Measurements from ENCODE around the gene TLK1. TPM values are rescaled to one million over a fixed set of nuclear protein-coding genes. Genes with fewer than 3 reads are reported as not detected.

The TLK1 gene
- total and polyA plus RNA-seq, 10 of the 15 experiments (the other 5 are each of a cell fraction or from before 2014, with no cell fraction given) = 25.1 to 126 (median 57.3) TPM

- no peaks in the 10 kb centered on the region for H3K79me2 ChIP-seq (ENCODE audit: control insufficient read depth, insufficient read depth, low read length)
- WGBS (ENCODE audit: insufficient coverage, insufficient replicate concordance, low lambda C conversion rate, missing lambda C conversion rate) = 94% methylated on average over 2 of the region's 2 CpGs
- H3K9ac ChIP-seq (ENCODE audit: control insufficient read depth, insufficient read depth, low read length) = no peak overlapping the region
- H2AFZ ChIP-seq (ENCODE audit: control insufficient read depth, low read depth, low read length) = no peak overlapping the region
- CTCF ChIA-PET = interaction anchor here (1.5 kb wide), 1 partner anchor 211 kb away, joined by 4 read pairs; no protein-coding TSS in a partner anchor
- in situ Hi-C loops (cut with MboI) = no loop called here
- H3K4me2 ChIP-seq (ENCODE audit: control insufficient read depth, insufficient read depth) = no peak overlapping the region
- ATAC-seq = no peak
- H3K36me3 ChIP-seq (ENCODE audit: control insufficient read depth in 2 of 2, insufficient read depth in 2 of 2, low read length in 1 of 2) = no peaks in the 10 kb centered on the region
- SMC1A ChIA-PET (ENCODE audit: uncharacterized antibody, unreplicated experiment) = interaction anchor here (0.9 to 1.1 kb wide), 2 partner anchors 10 to 24 kb away, joined by 4 read pairs; no protein-coding TSS in a partner anchor
- intact Hi-C loops (cut with micrococcal nuclease; ENCODE audit: unreplicated experiment) = no loop called here
- H3K9me3 ChIP-seq (replicated peaks; ENCODE audit: control insufficient read depth, insufficient read depth, low read length) = no peaks in the 10 kb centered on the region; the same call in 2 of the 3 replicates
- TF ChIP-seq CBX3 (IDR thresholded peaks at IDR 0.05; ENCODE audit: borderline replicate concordance, low read depth) = no peak
- no peak for TF ChIP-seq MTA2 (IDR thresholded peaks at IDR 0.05; ENCODE audit: low read depth)
- no peak for TF ChIP-seq ATF3 (IDR thresholded peaks at IDR 0.05; ENCODE audit: borderline replicate concordance, extremely low read depth, low read depth, low read length)
- TF ChIP-seq E2F8 (IDR thresholded peaks at IDR 0.05; ENCODE audit: low read depth, partially characterized antibody) = no peak
- TF ChIP-seq YBX1 (IDR thresholded peaks at IDR 0.05) = no peak
- TF ChIP-seq ESRRA (IDR thresholded peaks at IDR 0.05; ENCODE audit: low read length) = no peak
- TF ChIP-seq FOXM1 (IDR thresholded peaks at IDR 0.05; ENCODE audit: low read depth, low read length) = no peak
- TF ChIP-seq ELK1 (IDR thresholded peaks at IDR 0.05; ENCODE audit: low read depth, low read length) = no peak
- DNase-seq (ENCODE audit: low read depth, low spot score) = no peak
- H4K20me1 ChIP-seq (ENCODE audit: control insufficient read depth, insufficient read depth) = no peaks in the 10 kb centered on the region
- no peak for FAIRE-seq
- no TSS peak for BruUV-seq (replicated peaks)
- RAD21 ChIA-PET (ENCODE audit: unreplicated experiment) = interaction anchor here (0.8 kb wide), 1 partner anchor 24 kb away, joined by 3 read pairs; no protein-coding TSS in a partner anchor
- H3K4me3 ChIP-seq = no peak overlapping the region
- H3K4me1 ChIP-seq (ENCODE audit: control insufficient read depth, insufficient read depth, low read length) = peaks cover 4% of the 10 kb centered on the region; the same call in 1 of the 2 replicates
- H3K27me3 ChIP-seq (replicated peaks in 1 of 2; ENCODE audit: control insufficient read depth in 2 of 2, insufficient read depth in 2 of 2, low read length in 1 of 2) = no peaks in the 10 kb centered on the region
- no peak overlapping the region for H3K27ac ChIP-seq (ENCODE audit: control insufficient read depth, insufficient read depth)
- POLR2A ChIA-PET = no interaction called here
Measured at GRCh38 chr2:171205551-171205950, 44.9 kb upstream of the TLK1 start.
